T-helper 9 cell (primary cell): ENCODE data around the gene PDZD11.
"Not testable (repeated sequence)": the region's sequence is repeated elsewhere in the genome, so short reads cannot be mapped to it uniquely, and the experiment has no call there.

ENCODE experiments used
- DNase-seq: peaks from one replicate; pipeline ENCODE4 v3.0.0-alpha.2; 2020
- total RNA-seq, 2 donors: gene quantifications; one replicate each; lab custom pipeline; 2026; lab: John Stamatoyannopoulos, UW

PDZD11 gene, protein sequence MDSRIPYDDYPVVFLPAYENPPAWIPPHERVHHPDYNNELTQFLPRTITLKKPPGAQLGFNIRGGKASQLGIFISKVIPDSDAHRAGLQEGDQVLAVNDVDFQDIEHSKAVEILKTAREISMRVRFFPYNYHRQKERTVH
- total RNA-seq: 5.3 to 10.4 reads per million in 2 donors

DNA sequence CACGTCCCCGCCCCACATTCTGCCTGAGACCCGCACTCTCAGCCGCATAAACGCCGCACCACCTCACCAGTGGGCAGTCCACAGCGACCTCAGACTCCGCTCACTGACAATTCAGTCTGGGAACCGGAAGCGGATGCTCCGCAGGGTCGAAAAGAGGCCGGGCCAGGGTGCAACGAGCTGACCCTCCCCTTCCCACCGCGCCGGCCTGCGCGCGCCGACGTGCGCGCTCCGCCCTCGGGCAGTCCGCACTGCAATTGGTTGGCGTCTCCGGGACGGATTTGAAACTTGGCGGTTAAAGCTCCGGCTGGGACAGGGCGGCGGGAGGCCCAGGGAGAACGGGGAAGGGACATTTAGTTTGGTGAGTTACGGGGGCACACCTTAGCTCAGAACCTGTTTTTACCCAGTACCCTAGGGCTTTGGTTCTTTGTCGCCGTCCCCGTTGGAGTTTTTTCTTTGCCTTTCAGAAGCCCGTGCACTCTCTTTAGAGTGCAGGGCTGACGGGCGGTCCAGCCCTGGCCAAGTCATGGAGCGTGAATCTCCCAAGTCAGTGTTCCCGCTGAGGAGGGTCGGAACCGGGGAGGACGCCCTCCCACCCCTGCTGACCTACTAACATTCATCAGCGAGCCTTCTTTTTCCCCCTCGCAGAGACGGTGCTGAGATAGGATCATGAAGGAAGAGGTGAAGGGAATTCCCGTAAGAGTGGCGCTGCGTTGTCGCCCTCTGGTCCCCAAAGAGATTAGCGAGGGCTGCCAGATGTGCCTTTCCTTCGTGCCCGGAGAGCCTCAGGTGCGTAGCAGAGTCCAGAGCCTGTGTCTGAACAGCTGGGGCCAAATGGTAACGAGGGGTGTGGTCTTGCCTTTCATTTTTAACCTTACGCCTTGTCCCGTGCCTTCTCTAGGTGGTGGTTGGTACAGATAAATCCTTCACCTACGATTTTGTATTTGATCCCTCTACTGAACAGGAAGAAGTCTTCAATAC lies at the start of gene PDZD11, which contains the start of gene KIF4A:
PDZD11 (minus strand) TSS at position 135 of the 978 bp plus-strand sequence. CDS start 586 bp downstream, outside the sequence.
KIF4A (plus strand) TSS at position 312 of the 978 bp plus-strand sequence; CDS start at position 667, 355 bp downstream.
- DNase-seq: peak; percentile 52

DNA sequence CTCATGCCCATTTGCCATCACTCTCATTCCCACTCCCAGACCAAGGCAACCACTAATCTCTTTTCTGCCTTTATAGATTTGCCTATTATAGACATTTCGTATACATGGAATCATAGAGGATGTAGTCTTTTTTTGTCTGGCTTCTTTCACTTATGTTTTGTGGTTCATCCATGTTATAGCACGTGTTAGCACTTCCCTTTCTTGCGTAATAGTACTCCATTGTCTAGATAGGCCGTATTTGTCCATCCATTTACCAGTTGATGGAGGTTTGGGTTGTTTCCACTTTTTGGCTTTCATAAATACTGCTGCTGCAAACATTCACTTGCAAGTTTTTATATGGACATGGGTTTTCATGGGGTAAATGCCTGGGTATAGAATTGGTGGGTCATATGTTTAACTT lies 48.6 kb upstream of the PDZD11 start:
- DNase-seq: no peak

DNA sequence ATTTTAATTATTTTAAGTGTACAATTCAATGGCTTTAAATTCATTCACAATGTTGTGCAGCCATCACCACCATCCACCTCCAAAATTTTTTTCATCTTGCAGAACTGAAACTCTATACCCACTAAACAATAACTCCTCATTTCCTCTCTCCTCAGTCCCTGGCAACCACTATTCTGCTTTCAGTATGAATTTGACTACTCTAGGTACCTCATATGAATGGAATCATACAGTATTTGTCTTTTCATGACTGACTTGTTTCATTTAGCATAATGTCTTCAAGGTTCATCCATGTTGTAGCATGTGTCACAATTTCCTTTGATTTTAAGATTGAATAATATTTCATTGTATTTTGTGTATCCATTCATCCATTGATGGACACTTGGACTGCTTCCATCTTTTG lies 47.0 kb upstream of the PDZD11 start:
- DNase-seq: no peak

DNA sequence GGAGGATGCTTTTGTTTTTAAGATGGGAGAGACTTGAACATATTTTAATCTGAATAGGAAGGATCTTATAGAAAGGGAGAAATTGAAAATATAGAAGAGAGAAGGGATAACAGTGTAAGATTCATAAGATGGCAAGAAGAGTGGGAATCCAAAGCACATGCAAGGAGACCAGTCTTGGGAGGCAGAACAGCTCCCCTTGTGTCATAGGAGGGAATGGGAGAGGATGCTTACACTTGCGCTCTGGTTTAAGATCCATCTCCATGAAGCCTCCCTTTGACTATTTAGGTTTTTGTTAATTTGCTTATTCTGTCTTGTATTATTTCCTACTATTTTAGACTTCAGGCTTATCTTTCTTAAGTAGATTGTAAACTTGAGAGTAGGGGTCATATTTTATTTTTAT lies 42.9 kb upstream of the PDZD11 start:
- DNase-seq: no peak

DNA sequence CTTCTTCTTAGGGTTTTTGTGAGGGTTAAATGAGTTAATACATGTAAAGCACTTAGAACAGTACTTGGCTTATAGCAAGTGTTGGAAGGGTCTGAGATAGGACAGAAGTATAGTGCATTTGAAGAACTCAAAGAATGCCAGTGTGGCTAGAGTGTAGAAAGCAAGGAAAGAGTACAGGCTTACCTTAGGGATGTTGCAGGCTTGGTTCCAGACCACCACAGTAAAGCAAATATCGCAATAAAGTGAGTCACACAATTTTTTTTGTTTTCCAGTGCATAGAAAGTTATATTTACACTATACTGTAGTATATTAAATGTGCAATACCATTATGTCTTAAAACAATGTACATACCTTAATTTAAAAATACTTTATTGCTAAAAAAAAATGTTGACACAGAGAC lies 41.4 kb upstream of the PDZD11 start:
- no peak for DNase-seq

DNA sequence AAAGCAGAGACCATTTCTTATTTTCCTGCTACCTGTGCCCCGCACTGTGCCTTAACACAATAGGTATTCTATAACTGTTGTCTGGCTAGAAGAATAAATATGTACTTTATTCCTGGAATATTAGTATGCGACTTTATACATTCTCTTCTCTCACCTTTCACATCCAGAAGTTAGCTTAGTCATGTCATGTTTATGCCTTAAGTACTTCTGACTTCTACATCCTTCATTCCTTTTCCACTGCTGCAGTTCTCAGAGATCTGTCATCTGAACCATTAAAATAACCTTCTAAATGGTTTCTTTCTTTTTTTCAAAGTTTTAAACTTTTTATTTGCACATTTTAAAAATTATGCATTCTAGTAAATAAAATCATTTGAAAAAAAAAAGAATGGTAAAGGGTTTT lies 34.6 kb upstream of the PDZD11 start:
- DNase-seq: no peak

DNA sequence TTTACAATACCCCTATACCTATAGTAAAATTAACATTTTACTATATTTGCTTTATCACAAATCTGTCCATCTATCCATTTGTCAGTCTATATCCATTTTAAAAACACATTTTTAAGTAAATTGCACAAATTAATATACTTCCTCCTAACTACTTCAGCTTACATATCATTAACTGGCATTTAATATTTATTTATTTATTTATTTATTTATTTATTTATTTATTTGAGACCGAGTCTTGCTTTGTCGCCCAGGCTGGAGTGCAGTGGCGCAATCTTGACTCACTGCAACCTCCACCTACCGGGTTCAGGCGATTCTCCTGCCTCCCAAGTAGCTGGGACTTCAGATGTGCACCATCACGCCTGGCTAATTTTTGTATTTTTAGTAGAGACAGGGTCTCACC lies 33.9 kb upstream of the PDZD11 start:
- not testable (repeated sequence) for DNase-seq

DNA sequence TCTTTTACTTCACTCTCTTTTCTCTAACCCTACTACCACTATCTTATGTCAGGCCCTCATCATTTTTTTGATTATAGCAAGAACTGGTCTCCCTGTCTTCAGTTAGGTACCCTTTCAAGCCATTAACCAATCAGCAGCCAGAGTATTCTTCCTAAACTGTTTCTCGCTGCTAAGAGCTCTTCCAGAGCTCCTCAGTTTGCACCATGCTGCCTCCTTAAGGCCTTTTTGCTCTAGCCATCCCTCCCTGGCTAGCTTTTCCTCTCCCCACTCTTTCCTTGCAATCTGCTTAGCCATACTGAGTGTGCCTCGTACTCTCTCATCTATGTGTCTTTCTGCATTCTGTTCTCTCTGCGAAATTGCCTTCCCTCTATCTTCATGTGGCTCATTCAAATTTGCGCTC lies 33.1 kb upstream of the PDZD11 start:
- DNase-seq: no peak

DNA sequence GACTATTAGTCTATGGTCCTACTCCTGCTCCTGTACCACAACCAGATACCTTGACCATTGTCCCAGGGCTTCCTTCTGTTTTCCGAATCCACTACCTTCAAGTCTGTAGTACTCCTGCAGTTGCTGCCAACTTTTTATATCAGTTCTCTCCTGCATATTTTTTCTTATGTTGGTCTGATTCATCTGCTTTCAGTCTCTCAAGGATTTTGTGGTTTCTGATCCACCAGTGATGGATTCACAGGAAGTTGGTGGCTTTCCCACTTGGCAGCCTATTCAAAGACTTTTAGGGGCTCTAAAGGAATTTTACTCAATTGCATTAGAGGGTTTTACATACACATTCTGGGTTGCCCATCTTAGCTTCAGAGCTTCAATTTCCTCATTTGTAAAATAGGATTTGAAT lies 23.8 kb upstream of the PDZD11 start:
- no peak for DNase-seq

DNA sequence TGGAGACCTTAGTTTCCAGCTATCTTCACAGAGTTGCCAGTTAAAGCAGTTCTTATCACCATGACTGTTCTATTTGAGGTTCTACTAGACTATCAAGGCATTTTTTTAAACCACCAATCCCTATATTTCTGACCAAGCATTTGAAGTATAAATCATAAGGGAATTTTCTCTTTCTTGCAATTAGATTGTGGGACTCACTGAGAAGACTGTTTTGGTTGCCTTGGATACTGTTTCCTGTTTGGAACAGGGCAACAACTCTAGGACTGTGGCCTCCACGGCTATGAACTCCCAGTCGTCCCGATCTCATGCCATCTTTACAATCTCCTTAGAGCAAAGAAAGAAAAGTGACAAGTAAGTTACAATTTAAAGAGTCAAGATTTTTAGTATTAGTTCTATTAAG lies 12.0 kb upstream of the PDZD11 start:
- DNase-seq: no peak

DNA sequence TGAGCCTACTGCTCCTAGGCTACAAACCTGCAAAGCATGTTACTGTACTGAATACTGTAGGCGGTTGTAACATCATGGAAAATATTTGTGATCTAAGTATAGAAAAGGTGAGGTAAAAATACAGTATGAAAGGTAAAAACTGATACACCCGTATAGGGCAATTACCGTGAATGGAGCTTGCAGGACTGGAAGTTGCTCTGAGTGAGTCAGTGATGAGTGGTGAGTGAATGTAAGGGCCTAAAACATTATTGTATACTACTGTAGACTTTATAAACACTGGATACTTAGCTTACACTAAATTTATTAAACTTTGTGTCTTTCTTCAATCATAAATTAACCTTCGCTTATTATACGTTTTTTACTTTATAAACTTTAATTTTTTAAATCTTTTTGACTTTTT lies 3.9 kb upstream of the PDZD11 start:
- DNase-seq: no peak

DNA sequence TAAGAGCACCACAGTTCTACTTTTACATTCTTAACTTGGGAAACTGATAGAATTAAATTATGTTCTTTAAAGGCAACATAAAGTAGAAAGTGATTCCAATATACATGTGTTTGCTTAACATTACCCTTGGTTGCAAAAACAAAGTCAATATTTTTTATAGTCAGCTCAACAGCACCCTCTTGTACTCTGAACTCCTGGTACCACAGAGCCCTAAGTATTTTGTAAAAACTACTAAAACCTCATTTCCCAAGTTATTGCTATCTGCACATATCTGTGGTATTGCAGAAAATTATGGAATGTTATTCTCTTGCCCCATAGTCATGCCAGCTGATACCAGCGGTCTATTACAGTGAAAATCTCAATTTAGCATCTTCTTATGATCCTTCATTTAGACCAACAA lies 3.1 kb upstream of the PDZD11 start:
- no peak for DNase-seq

DNA sequence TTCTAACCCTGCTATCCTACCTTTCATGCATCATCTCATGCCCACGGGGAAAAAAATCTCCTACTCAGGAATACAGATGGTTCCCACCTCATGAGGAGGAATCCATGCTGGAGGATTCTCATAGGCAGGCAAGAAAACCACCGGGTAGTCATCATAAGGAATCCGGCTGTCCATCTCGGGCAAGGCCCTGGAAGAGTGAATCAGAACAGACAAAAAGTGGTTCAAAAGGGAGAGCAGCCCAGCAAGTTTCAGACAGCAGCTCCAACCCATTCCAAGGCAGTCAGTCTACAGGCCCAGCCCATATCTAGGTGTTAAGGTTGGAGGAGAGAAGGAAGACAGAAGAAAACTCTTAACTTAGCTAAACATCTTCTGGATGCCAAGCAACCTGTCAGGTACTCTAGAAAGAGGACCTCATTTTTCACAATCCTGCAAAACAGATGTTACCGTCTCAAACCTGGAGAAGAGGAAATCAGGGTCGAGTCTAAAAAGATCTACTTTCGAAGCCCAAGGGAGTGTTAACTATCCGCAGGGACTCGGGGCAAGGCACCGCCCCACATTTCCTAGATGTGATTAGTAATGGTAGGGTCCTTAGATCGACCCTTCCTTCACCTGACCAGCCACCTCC lies 447 bp downstream of the PDZD11 start:
- no peak for DNase-seq

DNA sequence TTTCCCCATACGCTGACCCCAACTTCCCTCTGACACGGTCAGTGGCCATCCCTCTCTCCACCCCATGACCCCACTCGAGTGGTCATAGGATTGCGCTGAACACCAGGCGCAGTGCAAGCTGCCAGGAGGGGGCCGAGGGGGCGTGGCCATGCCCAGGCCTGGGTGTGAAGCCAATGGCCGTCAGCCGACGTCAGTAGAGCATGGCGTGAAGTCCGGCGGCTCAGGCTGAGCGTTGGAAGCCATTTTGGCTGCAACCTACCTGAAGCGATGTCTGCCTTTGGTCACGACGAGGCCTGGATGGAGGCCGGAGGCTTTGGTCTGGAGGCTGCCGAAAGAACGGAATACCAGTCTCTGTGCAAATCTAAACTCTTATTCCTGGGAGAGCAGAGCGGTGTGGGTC lies 7.8 kb downstream of the PDZD11 start, which contains the start of gene RAB41:
RAB41 (plus strand) TSS at position 222 of the 400 bp plus-strand sequence; CDS start at position 268, 46 bp downstream.
- DNase-seq: no peak

DNA sequence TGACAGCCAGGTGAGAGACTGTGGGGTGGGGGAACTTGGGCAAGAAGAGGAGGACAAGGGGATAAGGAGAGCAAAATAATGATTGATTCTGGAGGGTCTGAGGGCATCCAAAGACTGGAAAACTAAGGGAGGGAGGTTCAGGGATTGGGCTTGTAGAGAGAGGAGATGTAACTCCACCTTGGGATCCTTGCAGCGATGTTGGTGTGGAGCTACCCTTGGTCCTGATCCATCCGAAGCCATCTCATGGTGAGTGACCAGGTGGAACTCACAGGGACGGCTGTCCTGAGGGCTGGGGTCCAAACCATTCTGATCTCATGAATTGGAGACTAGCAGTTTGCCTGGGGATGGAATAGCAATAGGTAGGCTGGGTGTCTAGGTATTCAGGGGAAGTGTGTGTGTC lies 9.2 kb downstream of the PDZD11 start:
- DNase-seq: no peak

DNA sequence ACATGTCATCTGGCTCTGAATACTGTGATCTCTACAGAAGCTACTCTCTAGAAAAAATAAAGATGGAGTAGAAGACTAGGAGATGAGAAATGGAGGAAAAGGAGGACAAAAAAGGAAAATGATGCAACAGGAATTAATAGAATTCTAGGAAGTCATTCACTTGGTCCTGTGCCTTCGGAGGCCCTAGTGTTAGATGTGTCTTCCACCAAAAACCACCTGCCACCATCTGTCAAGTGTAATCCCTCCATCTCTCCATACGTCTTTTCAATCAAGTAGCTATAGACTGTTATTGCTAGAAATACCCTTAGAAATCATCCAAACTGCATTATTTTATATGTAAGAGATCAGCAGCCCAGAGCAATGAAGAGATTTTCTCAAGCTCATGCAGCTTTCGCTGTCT lies 10.6 kb downstream of the PDZD11 start:
- DNase-seq: no peak

DNA sequence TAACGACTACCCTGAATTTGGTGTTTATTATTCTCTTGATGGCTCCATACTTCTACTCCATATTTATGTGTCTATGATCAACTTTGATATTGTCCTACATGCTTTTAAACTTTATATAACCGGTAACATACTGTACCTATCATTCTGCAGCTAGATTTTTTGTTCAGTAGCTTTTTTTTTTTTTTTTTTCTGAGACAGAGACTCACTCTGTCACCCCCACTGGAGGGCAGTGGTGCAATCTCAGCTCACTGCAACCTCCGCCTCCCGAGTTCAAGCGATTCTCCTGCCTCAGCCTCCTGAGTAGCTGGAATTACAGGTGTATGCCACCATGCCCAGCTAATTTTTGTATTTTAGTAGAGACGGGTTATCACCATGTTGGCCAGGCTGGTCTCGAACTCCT lies 15.7 kb downstream of the PDZD11 start:
- DNase-seq: not testable (repeated sequence)

DNA sequence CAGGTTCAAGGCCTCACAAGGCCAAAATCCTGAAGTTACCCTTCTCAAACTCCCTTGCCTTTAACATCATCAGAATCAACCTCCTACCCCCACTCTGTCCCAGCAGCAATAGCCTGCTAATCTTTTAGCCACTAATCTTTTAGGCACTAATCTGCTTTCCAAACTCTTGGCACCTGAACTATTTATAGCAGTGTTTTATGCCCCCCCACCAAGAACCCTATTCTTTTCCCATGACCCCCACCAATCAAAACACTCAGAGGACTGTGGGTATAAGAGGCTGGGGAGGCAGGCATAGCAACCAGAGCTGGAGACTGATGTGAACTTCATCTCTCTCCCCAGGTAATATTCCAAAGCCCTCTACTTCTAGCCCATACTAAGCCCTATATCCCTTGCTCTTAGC lies 21.7 kb downstream of the PDZD11 start, which contains the start of gene ARR3:
ARR3 (plus strand) TSS at position 301 of the 400 bp plus-strand sequence. CDS start 1,052 bp downstream, outside the sequence.
- DNase-seq: no peak

DNA sequence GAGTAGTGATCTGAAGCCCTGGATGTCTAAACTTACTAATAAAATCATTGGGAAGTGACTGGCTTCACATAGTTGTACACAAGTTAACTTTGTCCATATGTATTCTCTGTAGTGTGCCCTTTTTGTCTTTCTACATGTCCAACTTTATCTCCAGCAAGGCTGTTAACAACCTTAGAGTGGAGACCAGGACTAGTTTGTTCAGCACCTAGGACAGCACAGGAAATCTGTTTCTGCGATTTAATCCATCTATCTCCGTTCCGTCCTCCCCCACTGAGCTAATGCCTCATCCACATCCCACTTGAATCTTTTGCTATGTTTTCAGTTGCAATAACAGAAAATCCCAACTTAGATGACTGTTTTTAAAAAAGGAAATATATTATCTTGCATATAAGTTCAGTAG lies 24.9 kb downstream of the PDZD11 start:
- DNase-seq: no peak

DNA sequence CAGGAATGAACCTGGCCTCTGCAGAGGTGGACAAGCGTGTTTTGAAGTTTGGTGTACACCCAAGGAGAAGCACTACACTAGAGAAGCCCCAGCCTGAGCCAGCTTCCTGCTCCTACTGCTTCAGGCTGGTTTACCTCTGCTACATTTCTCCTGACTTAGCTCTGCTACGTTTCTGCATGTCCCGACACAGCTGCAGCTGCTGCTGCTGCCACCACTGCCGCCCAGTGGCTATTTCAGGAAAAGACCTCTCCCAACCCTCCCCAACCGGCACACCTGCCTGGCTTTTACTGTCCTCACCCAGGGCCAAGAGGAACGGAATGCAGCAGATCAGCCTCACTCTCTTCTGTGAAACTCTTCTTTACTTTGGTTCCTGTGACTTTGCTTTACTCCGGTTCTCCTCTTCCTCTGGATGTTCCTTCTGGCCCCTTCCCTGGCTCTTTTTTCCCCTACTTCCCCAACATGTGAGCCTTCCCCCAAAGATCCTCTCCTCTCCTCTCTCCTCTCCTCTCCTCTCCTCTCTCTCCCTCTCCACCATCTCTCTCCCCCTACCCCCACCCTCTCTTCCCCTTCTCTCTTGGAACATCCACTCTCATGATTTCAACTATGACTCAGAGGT lies 26.7 kb downstream of the PDZD11 start:
- DNase-seq: no peak

DNA sequence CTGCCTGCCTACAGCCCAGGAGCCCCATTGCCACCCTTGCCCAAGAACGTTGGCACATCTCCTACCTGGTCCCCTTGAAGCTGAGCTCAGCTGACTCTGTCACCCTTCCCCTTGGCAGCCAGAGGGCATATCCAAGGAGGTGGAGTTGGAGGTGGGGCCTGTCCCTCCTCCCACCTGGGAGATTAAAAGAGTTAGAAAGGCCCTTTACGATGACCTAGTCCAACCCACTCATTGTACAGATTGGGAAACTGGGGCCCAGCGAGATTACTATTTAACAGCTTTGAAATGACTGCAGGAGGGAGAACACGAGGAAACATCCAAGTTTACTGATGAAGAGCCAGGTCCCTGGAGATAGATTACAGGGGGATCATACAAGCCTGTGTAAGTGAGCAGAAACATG lies 29.6 kb downstream of the PDZD11 start, which contains the start of gene P2RY4:
P2RY4 (minus strand) TSS at position 101 of the 400 bp plus-strand sequence. CDS start 580 bp downstream, outside the sequence.
- DNase-seq: no peak

DNA sequence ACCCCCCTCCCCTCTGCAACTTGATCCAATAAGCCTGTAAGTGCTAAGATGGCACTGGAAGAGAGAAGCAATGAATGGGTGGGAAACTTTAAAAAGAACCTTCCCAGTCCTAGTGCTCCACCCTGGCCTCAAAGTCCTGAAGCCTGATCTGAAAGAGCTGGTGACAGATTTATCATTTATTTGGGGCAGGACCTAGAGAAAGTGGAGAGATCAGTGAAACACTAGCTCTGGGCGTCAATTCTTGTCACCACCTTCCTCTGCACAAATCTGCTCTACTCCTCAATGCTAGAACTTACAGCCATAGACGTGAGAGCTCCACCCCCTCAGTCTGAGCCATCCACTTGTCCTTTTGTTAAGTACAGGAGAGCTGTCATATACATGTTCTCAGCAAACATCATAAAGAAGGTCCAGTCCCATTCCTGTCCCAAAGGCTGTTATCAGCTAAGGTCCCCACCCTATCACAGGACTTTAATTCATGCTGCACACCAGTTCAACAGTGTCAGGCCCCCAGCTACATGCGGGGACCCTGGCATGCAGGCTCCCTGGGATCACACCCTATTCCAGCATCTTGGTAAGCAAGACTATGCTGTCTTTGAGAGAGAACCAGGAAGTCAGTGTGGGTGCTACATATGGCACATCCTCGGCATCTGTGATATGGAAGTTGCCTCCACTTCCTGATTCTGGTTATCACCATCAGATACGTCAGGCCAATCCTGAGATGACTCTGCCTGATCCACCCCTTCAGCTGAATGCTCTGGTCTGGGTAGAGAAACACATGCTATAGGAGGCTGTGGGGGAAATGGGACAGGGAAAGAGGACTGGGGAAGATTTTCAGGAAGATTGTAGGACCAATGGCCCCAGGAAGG lies 32.1 kb downstream of the PDZD11 start:
- no peak for DNase-seq
